H1 (cell line): ENCODE data around the gene RIC8A. TPM values are rescaled to one million over a fixed set of nuclear protein-coding genes. Genes with fewer than 3 reads are reported as not detected.

Experiments used
- CTCF ChIA-PET: fragments of 300-600 bp; sonication (Branson Sonifier 250); formaldehyde crosslinking; loops from one replicate; lab custom pipeline; 2021; ENCODE audit not compliant: partially characterized antibody; lab: Charles Lee
- POLR2A ChIA-PET: fragments of 300-600 bp; sonication (Branson Sonifier 250); formaldehyde crosslinking; loops from one replicate; lab custom pipeline; 2021; ENCODE audit warnings: inconsistent platforms; ENCODE audit not compliant: partially characterized antibody; lab: Charles Lee
- DNase-seq, 2 experiments: peaks; one replicate each; pipeline versions ENCODE4 v3.0.0 to v3.0.0-alpha.2; 2010 to 2022; ENCODE audit warnings: low spot score in 2 of 2, low read depth in 1 of 2, mixed read lengths in 1 of 2
- FAIRE-seq: peaks from 2 replicates; lab custom pipeline; 2011; peaks lifted over from hg19 to GRCh38; lab: Jason Lieb, UNC
- H2AFZ ChIP-seq: 2 replicates; pipeline ENCODE4 v1.8.1; 2012; ENCODE audit warnings: low read length, inconsistent platforms
- H2AK5ac ChIP-seq: 2 replicates; pipeline ENCODE4 v1.6.1; 2013; ENCODE audit warnings: low read depth, low read length
- H2BK120ac ChIP-seq: replicated peaks from 2 replicates; pipeline ENCODE3; 2013; ENCODE audit warnings: low read depth, low read length, inconsistent platforms
- H2BK12ac ChIP-seq: 2 replicates; pipeline ENCODE4 v1.6.1; 2013; ENCODE audit warnings: low read depth, low read length
- H2BK15ac ChIP-seq: 2 replicates; pipeline ENCODE4 v1.6.1; 2013; ENCODE audit warnings: low read length
- H2BK20ac ChIP-seq: 2 replicates; pipeline ENCODE4 v1.6.1; 2013; ENCODE audit warnings: low read length
- H2BK5ac ChIP-seq: 2 replicates; pipeline ENCODE4 v1.6.1; 2013; ENCODE audit warnings: low read depth, low read length
- H3K14ac ChIP-seq: 2 replicates; pipeline ENCODE4 v1.6.1; 2013; ENCODE audit warnings: inconsistent platforms; ENCODE audit not compliant: insufficient read length
- H3K18ac ChIP-seq: 2 replicates; pipeline ENCODE4 v1.6.1; 2013; ENCODE audit warnings: low read length; ENCODE audit errors: extremely low read depth
- H3K23ac ChIP-seq: 2 replicates; pipeline ENCODE4 v1.6.1; 2013; ENCODE audit warnings: inconsistent platforms; ENCODE audit not compliant: insufficient read length
- H3K23me2 ChIP-seq: 2 replicates; pipeline ENCODE4 v1.6.1; 2013; ENCODE audit warnings: low read depth, low read length
- H3K27ac ChIP-seq: 2 replicates; pipeline ENCODE4 v1.6.1; 2011; ENCODE audit warnings: low read depth, low read length, inconsistent platforms
- H3K27me3 ChIP-seq, 4 experiments: replicated peaks in 1 of 4; 1 replicate in 1 of 4; 2 replicates in 3 of 4; pipeline versions ENCODE4 v1.6.1 to v1.8.1; 2011 to 2013; ENCODE audit warnings: low read length in 3 of 4, mild to moderate bottlenecking in 3 of 4, inconsistent platforms in 2 of 4, mixed read lengths in 2 of 4, moderate library complexity in 1 of 4; ENCODE audit not compliant: control insufficient read depth in 3 of 4, insufficient read depth in 3 of 4; ENCODE audit errors: extremely low read depth in 1 of 4
- H3K36me3 ChIP-seq, 4 experiments: 2 replicates each; pipeline versions ENCODE4 v1.6.1 to v1.8.1; 2011 to 2013; ENCODE audit warnings: mild to moderate bottlenecking in 4 of 4, low read length in 3 of 4, moderate library complexity in 2 of 4, control low read depth in 1 of 4, inconsistent platforms in 1 of 4; ENCODE audit not compliant: insufficient read depth in 4 of 4, control insufficient read depth in 2 of 4
- H3K4ac ChIP-seq: replicated peaks from 2 replicates; pipeline ENCODE3; 2013; ENCODE audit warnings: low read length, low read depth, mixed read lengths, inconsistent platforms; ENCODE audit not compliant: insufficient read length
- H3K4me1 ChIP-seq, 4 experiments: replicated peaks in 1 of 4; 1 replicate in 1 of 4; 2 replicates in 3 of 4; pipeline versions ENCODE4 v1.6.1 to v1.8.1; 2011 to 2013; ENCODE audit warnings: low read length in 3 of 4, inconsistent platforms in 2 of 4, mixed read lengths in 1 of 4; ENCODE audit not compliant: insufficient read depth in 4 of 4, control insufficient read depth in 3 of 4
- H3K4me2 ChIP-seq, 2 experiments: 2 replicates each; pipeline versions ENCODE4 v1.6.1 to v1.8.1; 2011 to 2013; ENCODE audit warnings: low read depth in 2 of 2, low read length in 2 of 2, control low read depth in 1 of 2, inconsistent platforms in 1 of 2, mild to moderate bottlenecking in 1 of 2; ENCODE audit not compliant: insufficient read depth in 1 of 2
- H3K4me3 ChIP-seq, 4 experiments: fragments of 200-600, 300-600 bp in 1 of 4; sonication (generic), shearing (Covaris generic), sonication (Bioruptor Twin) in 1 of 4; 2 replicates each; pipeline versions ENCODE4 v1.5.1 to v1.8.1; 2011 to 2016; ENCODE audit warnings: low read length in 4 of 4, low read depth in 3 of 4, control low read depth in 2 of 4, inconsistent platforms in 2 of 4, mild to moderate bottlenecking in 2 of 4, mixed read lengths in 1 of 4, moderate library complexity in 1 of 4; ENCODE audit not compliant: insufficient read depth in 2 of 4; ENCODE audit errors: extremely low read depth in 1 of 4
- H3K56ac ChIP-seq: replicated peaks from 2 replicates; pipeline ENCODE3; 2013; ENCODE audit warnings: low read depth, mild to moderate bottlenecking, mixed read lengths, low read length, inconsistent platforms; ENCODE audit not compliant: insufficient read length
- H3K79me1 ChIP-seq: 2 replicates; pipeline ENCODE4 v1.6.1; 2013; ENCODE audit warnings: low read depth, low read length, control low read depth
- H3K79me2 ChIP-seq, 2 experiments: 2 replicates each; pipeline versions ENCODE4 v1.6.1 to v1.8.1; 2012 to 2013; ENCODE audit warnings: low read length in 2 of 2, mild to moderate bottlenecking in 2 of 2, inconsistent platforms in 1 of 2; ENCODE audit not compliant: insufficient read depth in 2 of 2, control insufficient read depth in 1 of 2
- H3K9ac ChIP-seq, 4 experiments: replicated peaks in 1 of 4; 1 replicate in 1 of 4; 2 replicates in 3 of 4; pipeline versions ENCODE4 v1.6.1 to v1.8.1; 2011 to 2013; ENCODE audit warnings: low read depth in 3 of 4, low read length in 3 of 4, control low read depth in 2 of 4, mild to moderate bottlenecking in 2 of 4, moderate library complexity in 2 of 4, inconsistent platforms in 1 of 4; ENCODE audit errors: extremely low read depth in 1 of 4
- H3K9me3 ChIP-seq, 2 experiments: 2 replicates each; pipeline versions ENCODE4 v1.6.1 to v1.8.1; 2012 to 2013; ENCODE audit warnings: mild to moderate bottlenecking in 2 of 2, moderate library complexity in 2 of 2, control low read depth in 1 of 2, inconsistent platforms in 1 of 2, low read depth in 1 of 2, low read length in 1 of 2, mixed read lengths in 1 of 2; ENCODE audit not compliant: insufficient read depth in 2 of 2
- H4K20me1 ChIP-seq, 2 experiments: replicated peaks in 1 of 2; 2 replicates each; pipeline versions ENCODE3 to v1.8.1; 2011 to 2013; ENCODE audit warnings: inconsistent platforms in 2 of 2, low read length in 2 of 2, mild to moderate bottlenecking in 1 of 2; ENCODE audit not compliant: insufficient read depth in 2 of 2, control insufficient read depth in 1 of 2
- H4K5ac ChIP-seq: 2 replicates; pipeline ENCODE4 v1.6.1; 2013; ENCODE audit warnings: low read length, low read depth, mixed read lengths, inconsistent platforms; ENCODE audit not compliant: insufficient read length
- H4K8ac ChIP-seq: 2 replicates; pipeline ENCODE4 v1.8.0; 2013; ENCODE audit warnings: mild to moderate bottlenecking, moderate library complexity, low read length, inconsistent platforms; ENCODE audit not compliant: insufficient read depth; ENCODE audit errors: extremely low read depth
- H4K91ac ChIP-seq: replicated peaks from 2 replicates; pipeline ENCODE3; 2013; ENCODE audit warnings: low read length, mixed read lengths, inconsistent platforms; ENCODE audit not compliant: insufficient read length
- KDM1A ChIP-seq: fragments of 200-600, 300-600 bp; sonication (generic); IDR thresholded peaks from 2 replicates; pipeline ENCODE4 v1.7.1; 2016; ENCODE audit warnings: mild to moderate bottlenecking, low read length, borderline replicate concordance
- KDM5A ChIP-seq: fragments of 200-600 bp; IDR thresholded peaks from 2 replicates; pipeline ENCODE4 v1.7.1; 2012; ENCODE audit warnings: mild to moderate bottlenecking, low read length, inconsistent platforms, mixed read lengths
- MAX ChIP-seq: IDR thresholded peaks from 2 replicates; pipeline ENCODE4 v1.6.1; 2012; ENCODE audit warnings: inconsistent platforms
- NRF1 ChIP-seq: IDR thresholded peaks from 2 replicates; pipeline ENCODE4 v1.6.1; 2011; ENCODE audit warnings: mild to moderate bottlenecking, low read depth, low read length, improper control_type of control experiment
- POLR2A ChIP-seq, 2 experiments: IDR thresholded peaks; 1 replicate in 1 of 2; 2 replicates in 1 of 2; pipeline ENCODE4 v1.6.1; 2011; ENCODE audit warnings: low read depth in 2 of 2, low read length in 2 of 2, mild to moderate bottlenecking in 2 of 2; ENCODE audit errors: control extremely low read depth in 1 of 2
- RBBP5 ChIP-seq: IDR thresholded peaks from 2 replicates; pipeline ENCODE4 v1.7.1; 2012; ENCODE audit warnings: low read depth, mild to moderate bottlenecking, inconsistent platforms, low read length, moderate library complexity, borderline replicate concordance
- SAP30 ChIP-seq: fragments of 300-600 bp; sonication (generic); IDR thresholded peaks from 2 replicates; pipeline ENCODE4 v1.7.1; 2012; ENCODE audit warnings: low read length, moderate library complexity, mild to moderate bottlenecking, inconsistent platforms; ENCODE audit not compliant: insufficient read depth, insufficient replicate concordance
- SRF ChIP-seq: IDR thresholded peaks from 2 replicates; pipeline ENCODE4 v1.6.1; 2011; ENCODE audit warnings: mild to moderate bottlenecking, low read depth, low read length, moderate library complexity
- TAF1 ChIP-seq: IDR thresholded peaks from 2 replicates; pipeline ENCODE4 v1.6.1; 2011; ENCODE audit warnings: mild to moderate bottlenecking, low read depth, low read length
- YY1 ChIP-seq: IDR thresholded peaks from 2 replicates; pipeline ENCODE4 v1.6.1; 2011; ENCODE audit warnings: low read depth, mild to moderate bottlenecking, low read length
- WGBS, 2 experiments: shearing (Covaris generic) in 1 of 2; methylation state at CpG; one replicate each; pipeline versions ENCODE4 v1.1.6 to v1.1.7; 2013 to 2015; ENCODE audit warnings: low lambda C conversion rate in 2 of 2, mixed read lengths in 2 of 2, inconsistent platforms in 1 of 2, low coverage in 1 of 2, missing lambda C conversion rate in 1 of 2; ENCODE audit not compliant: insufficient replicate concordance in 2 of 2, insufficient coverage in 1 of 2, insufficient read length in 1 of 2; ENCODE audit errors: extremely low coverage in 1 of 2, missing lambda C conversion rate in 1 of 2; 5-methylcytosine and 5-hydroxymethylcytosine counted together
- polyA plus RNA-seq, 7 experiments: library from polyadenylated mRNA; depleted of rRNA in 3 of 7; stranded (reverse) in 5 of 7; unstranded in 2 of 7; fragments of >200 nt in 5 of 7; fragments of 200-250 nt in 2 of 7; gene quantifications; 1 replicate in 5 of 7; 2 replicates in 1 of 7; 4 replicates in 1 of 7; pipeline versions ENCODE4 v1.2.1 to v1.2.3, GENCODE V29; 2011 to 2013; ENCODE audit warnings: missing spikeins in 2 of 7, mixed read lengths in 2 of 7
- total RNA-seq: library from RNA; stranded (reverse); fragmentation: NEBNext Ultra II Directional; extraction: Animal tissue kit (Norgen Biotek cat#: 25700); gene quantifications from 2 replicates; pipeline ENCODE4 v1.2.1, GENCODE V29; 2021

RIC8A gene
- total and polyA plus RNA-seq, 2 of the 8 experiments (the other 6 are each of a cell fraction or from before 2014, with no cell fraction given): 67.0 to 105 TPM

DNA sequence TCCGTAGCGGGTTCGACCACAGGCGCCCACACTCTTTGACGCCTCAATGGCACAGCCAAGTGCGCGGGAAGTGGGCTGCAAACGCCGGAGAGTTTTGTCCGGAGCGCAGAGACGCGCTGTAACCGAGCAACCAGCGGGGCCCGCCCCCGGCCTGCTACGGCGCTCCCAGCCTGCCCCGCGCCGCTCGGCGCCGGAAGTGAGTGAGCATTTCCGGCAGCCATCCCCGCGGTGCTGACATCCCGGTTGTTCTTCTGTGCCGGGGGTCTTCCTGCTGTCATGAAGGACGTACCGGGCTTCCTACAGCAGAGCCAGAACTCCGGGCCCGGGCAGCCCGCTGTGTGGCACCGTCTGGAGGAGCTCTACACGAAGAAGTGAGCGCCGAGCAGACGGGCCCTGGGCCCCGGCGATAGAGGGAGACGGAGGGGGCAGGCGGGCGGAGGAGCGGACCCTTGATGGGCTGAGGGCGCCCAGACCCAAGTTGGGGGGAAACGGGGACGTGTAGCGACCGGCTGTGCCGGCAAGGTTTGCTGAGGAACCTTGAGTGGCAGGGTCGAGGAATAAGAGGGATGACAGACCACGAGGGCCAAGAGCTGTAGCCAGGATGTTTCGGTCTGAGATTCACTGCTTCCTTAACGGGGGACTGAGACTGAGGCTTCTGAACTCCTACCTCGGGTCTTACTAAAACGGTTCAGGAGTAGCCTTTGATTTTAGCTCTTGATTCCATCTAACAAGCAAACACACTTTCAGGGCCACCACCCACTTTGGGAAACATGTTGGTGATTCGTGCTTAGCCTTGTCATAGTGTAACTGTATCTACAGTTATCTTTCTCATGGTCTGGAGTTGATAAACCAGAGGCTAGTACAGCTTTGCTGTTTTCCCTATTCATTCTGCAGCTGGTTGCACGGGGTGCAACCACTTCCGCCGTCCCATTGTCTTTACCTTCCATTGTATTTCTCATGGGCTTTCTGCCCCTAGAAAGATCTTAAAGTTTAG lies 29.6 kb downstream of the RIC8A start, which contains the start of gene PSMD13:
Gene PSMD13, plus strand, starts transcription at position 203 of the 994 bp plus-strand sequence. Its CDS starts 74 bp downstream, at position 277.
- peaks cover 9 to 27% of the 10 kb centered on the region in 2 experiments for H3K79me2 ChIP-seq
- TF ChIP-seq SAP30 (peak; percentile 93), TAF1 (peak; percentile 59; the same call in 1 of the 2 replicates), NRF1 (no peak), SRF (no peak), MAX (peak; percentile 39; the same call in 1 of the 2 replicates), RBBP5 (peak; percentile 84; the same call in 1 of the 2 replicates), KDM1A (no peak), YY1 (peak; percentile 52), POLR2A (IDR thresholded peaks at IDR 0.05; ENCODE audit: control extremely low read depth in 1 of 2, low read depth in 2 of 2, low read length in 2 of 2) (peak in 1 of 2 experiments; percentile 18; a peak in 1 of 3 replicates), KDM5A (peak; percentile 59)

More for the DNA sequence above, 29.6 kb downstream of the RIC8A start, which contains the start of gene PSMD13:
- Histone ChIP-seq H3K4ac (peak within 1 kb of the TSS; percentile 75), H2BK5ac (peak within 1 kb of the TSS; percentile 87; the same call in 1 of the 2 replicates), H3K4me1 (no peaks in the 10 kb centered on the region; a peak in 1 of 7 replicates), H3K27me3 (no peaks in the 10 kb centered on the region), H3K9me3 (no peaks in the 10 kb centered on the region), H2BK20ac (no peak within 1 kb of the TSS), H3K27ac (peak within 1 kb of the TSS; percentile 71; the same call in 1 of the 2 replicates), H4K20me1 (peaks cover 0 to 2% of the 10 kb centered on the region in 2 experiments), H3K79me1 (peaks cover 4% of the 10 kb centered on the region; the same call in 1 of the 2 replicates), H3K36me3 (peaks cover 0 to 8% (median 3%) of the 10 kb centered on the region in 4 experiments; a peak in 4 of 8 replicates), H2BK12ac (no peak within 1 kb of the TSS), H3K4me2 (peak within 1 kb of the TSS; percentile 90 to 99), H2BK15ac (no peak within 1 kb of the TSS), H3K9ac (peak within 1 kb of the TSS; percentile 76 to 87 (median 83)), H4K8ac (peak within 1 kb of the TSS; percentile 90; the same call in 1 of the 2 replicates), H3K56ac (peak within 1 kb of the TSS; percentile 35), H2AFZ (peak within 1 kb of the TSS; percentile 94), H3K18ac (peak within 1 kb of the TSS; percentile 78), H3K23me2 (peaks cover 14% of the 10 kb centered on the region), H3K23ac (no peak within 1 kb of the TSS), H2BK120ac (peak within 1 kb of the TSS; percentile 73), H4K91ac (no peak within 1 kb of the TSS), H2AK5ac (no peak within 1 kb of the TSS; the same call in 1 of the 2 replicates), H3K4me3 (peak within 1 kb of the TSS; percentile 96 to 98 (median 96)), H3K14ac (no peak within 1 kb of the TSS), H4K5ac (peak within 1 kb of the TSS; percentile 44)
- CTCF ChIA-PET: interaction anchor here (0.7 to 8.7 kb wide), 10 partner anchors 10 to 128 kb away, joined by 3 to 88 read pairs (median 3); partner anchors contain the start of genes BET1L and RIC8A
- FAIRE-seq: no peak
- DNase-seq: peak in 1 of 2 experiments; percentile 87
- POLR2A ChIA-PET: interaction anchor here (1.0 to 1.7 kb wide), 9 partner anchors 12 to 130 kb away, joined by 3 to 5 read pairs (median 4); partner anchors contain the start of genes BET1L and RIC8A
- WGBS, 2 experiments: 3% methylated on average over 61 of the region's 62 CpGs; no CpG with 5 or more reads in 1 of the 2 experiments
